Middle frontal gyrus (tissue), 1 donor: ENCODE data around the gene ATP5MG.
"Not testable (repeated sequence)": the region's sequence is repeated elsewhere in the genome, so short reads cannot be mapped to it uniquely, and the experiment has no call there.

Experiments used
- DNase-seq: peaks from one replicate; pipeline ENCODE4 v3.0.0-alpha.2; 2015; ENCODE audit warnings: low spot score; ENCODE audit errors: extremely low spot score

The ATP5MG gene

GRCh38 chr11:118406599-118407166, 5.3 kb downstream of the ATP5MG start:
- no peak for DNase-seq

- no peak for DNase-seq
Observed at GRCh38 chr11:118410055-118410745, 8.8 kb downstream of the ATP5MG start.

GRCh38 chr11:118411530-118411929, 10.1 kb downstream of the ATP5MG start:
- no peak for DNase-seq

GRCh38 chr11:118412921-118413320, 11.5 kb downstream of the ATP5MG start:
- DNase-seq: no peak

GRCh38 chr11:118415062-118415738, 13.8 kb downstream of the ATP5MG start:
- no peak for DNase-seq

- no peak for DNase-seq
Observed at GRCh38 chr11:118415739-118416068, 14.3 kb downstream of the ATP5MG start.

- not testable (repeated sequence) for DNase-seq
Observed at GRCh38 chr11:118416900-118417299, 15.5 kb downstream of the ATP5MG start.

GRCh38 chr11:118417801-118418200, 16.4 kb downstream of the ATP5MG start:
- DNase-seq: no peak

- no peak for DNase-seq
Observed at GRCh38 chr11:118418766-118419165, 17.4 kb downstream of the ATP5MG start.

- DNase-seq: no peak
Observed at GRCh38 chr11:118427707-118428106, 26.3 kb downstream of the ATP5MG start.

GRCh38 chr11:118430956-118431355, 29.6 kb downstream of the ATP5MG start:
- no peak for DNase-seq

GRCh38 chr11:118434123-118434552, 32.7 kb downstream of the ATP5MG start:
- DNase-seq: no peak

GRCh38 chr11:118434553-118435289, 33.3 kb downstream of the ATP5MG start:
- DNase-seq: no peak

GRCh38 chr11:118435290-118435892, 34.0 kb downstream of the ATP5MG start:
- no peak for DNase-seq

- DNase-seq: peak; percentile 91
Observed at GRCh38 chr11:118435893-118436624, 34.7 kb downstream of the ATP5MG start, which contains the start of gene KMT2A. TSS of gene KMT2A (plus strand) at chr11:118436492. CDS start at chr11:118436513, 21 bp downstream.

GRCh38 chr11:118436639-118437207, 35.3 kb downstream of the ATP5MG start:
- DNase-seq: no peak

- no peak for DNase-seq
Observed at GRCh38 chr11:118437208-118438125, 36.1 kb downstream of the ATP5MG start.

- peak; percentile 50 for DNase-seq
Observed at GRCh38 chr11:118438314-118438931, 37.0 kb downstream of the ATP5MG start.

- DNase-seq: no peak
Observed at GRCh38 chr11:118439646-118440045, 38.2 kb downstream of the ATP5MG start.
